HepG2 (cell line): Measurements from ENCODE around the gene RCC1. TPM values are rescaled to one million over a fixed set of nuclear protein-coding genes. Genes with fewer than 3 reads are reported as not detected.

Source experiments
- CBFB ChIP-seq: sonication (generic); formaldehyde crosslinking; IDR thresholded peaks from 2 replicates; pipeline ENCODE4 v1.4.0; 2020; ENCODE audit warnings: missing genetic modification reagents
- CEBPB ChIP-seq: IDR thresholded peaks from 2 replicates; pipeline ENCODE4 v1.6.1; 2011; ENCODE audit warnings: low read depth, low read length, improper control_type of control experiment, borderline replicate concordance
- FOXO1 ChIP-seq: sonication (generic); formaldehyde crosslinking; IDR thresholded peaks from 2 replicates; pipeline ENCODE4 v1.4.0; 2020; ENCODE audit warnings: missing genetic modification reagents
- KAT2B ChIP-seq: fragments of 150-350 bp; IDR thresholded peaks from 2 replicates; pipeline ENCODE4 v1.6.1; 2014; ENCODE audit warnings: low read depth, low read length, borderline replicate concordance
- MTF2 ChIP-seq: sonication (generic); formaldehyde crosslinking; IDR thresholded peaks from 2 replicates; pipeline ENCODE4 v1.5.0; 2020; ENCODE audit warnings: missing genetic modification reagents, borderline replicate concordance
- MXD3 ChIP-seq: IDR thresholded peaks from 2 replicates; pipeline ENCODE4 v1.6.1; 2016; ENCODE audit warnings: mild to moderate bottlenecking, missing biosample characterization, missing genetic modification reagents
- TBP ChIP-seq: sonication (generic); formaldehyde crosslinking; IDR thresholded peaks from 2 replicates; pipeline ENCODE4 v1.5.0; 2020; ENCODE audit warnings: missing genetic modification reagents
- ZBTB21 ChIP-seq: sonication (generic); formaldehyde crosslinking; IDR thresholded peaks from 2 replicates; pipeline ENCODE4 v1.4.0; 2020; ENCODE audit warnings: missing genetic modification reagents
- ZBTB44 ChIP-seq: sonication (generic); formaldehyde crosslinking; IDR thresholded peaks from 2 replicates; pipeline ENCODE4 v1.4.0; 2020; ENCODE audit warnings: missing genetic modification reagents
- ZNF207 ChIP-seq: fragments of 450-650 bp; IDR thresholded peaks from 2 replicates; pipeline ENCODE4 v1.6.1; 2016; ENCODE audit warnings: antibody characterized with exemption, borderline replicate concordance
- ZNF747 ChIP-seq: sonication (generic); formaldehyde crosslinking; IDR thresholded peaks from 2 replicates; pipeline ENCODE4 v1.8.1; 2023; ENCODE audit warnings: missing genetic modification reagents, mild to moderate bottlenecking, borderline replicate concordance
- polyA plus RNA-seq, 8 experiments: library from polyadenylated mRNA; depleted of rRNA in 3 of 8; stranded (reverse) in 7 of 8; unstranded in 1 of 8; fragments of >200 nt; fragmentation: Illumina TruSeq in 4 of 8; extraction: Trizol in 4 of 8; gene quantifications; 2 replicates each; pipeline versions ENCODE4 v1.2.1 to v1.2.3, GENCODE V29; 2011 to 2016; ENCODE audit warnings: low read depth in 4 of 8, missing spikeins in 1 of 8, mixed read lengths in 1 of 8; ENCODE audit not compliant: insufficient read depth in 1 of 8
- total RNA-seq, 5 experiments: library from RNA; depleted of rRNA; stranded (reverse); fragments of >200 nt; fragmentation: Illumina TruSeq; extraction: Trizol; gene quantifications; 2 replicates each; pipeline ENCODE4 v1.2.3, GENCODE V29; 2016; ENCODE audit warnings: low read depth in 1 of 5
- TF ChIP-seq, protein P1 (sequence below): IDR thresholded peaks from 2 replicates; pipeline ENCODE4 v1.6.1; 2016; ENCODE audit warnings: missing compliant biosample characterization, missing genetic modification reagents, borderline replicate concordance
- TF ChIP-seq, protein P2 (sequence below): sonication (generic); formaldehyde crosslinking; IDR thresholded peaks from 2 replicates; pipeline ENCODE4 v1.4.0; 2020; ENCODE audit warnings: missing genetic modification reagents, borderline replicate concordance
- TF ChIP-seq, protein P3 (sequence below): sonication (generic); formaldehyde crosslinking; IDR thresholded peaks from 2 replicates; pipeline ENCODE4 v1.4.0; 2020; ENCODE audit warnings: missing genetic modification reagents, borderline replicate concordance

The RCC1 gene
- total and polyA plus RNA-seq, 2 of the 13 experiments (the other 11 are each of a cell fraction or from before 2014, with no cell fraction given): 47.2 to 80.8 TPM

DNA sequence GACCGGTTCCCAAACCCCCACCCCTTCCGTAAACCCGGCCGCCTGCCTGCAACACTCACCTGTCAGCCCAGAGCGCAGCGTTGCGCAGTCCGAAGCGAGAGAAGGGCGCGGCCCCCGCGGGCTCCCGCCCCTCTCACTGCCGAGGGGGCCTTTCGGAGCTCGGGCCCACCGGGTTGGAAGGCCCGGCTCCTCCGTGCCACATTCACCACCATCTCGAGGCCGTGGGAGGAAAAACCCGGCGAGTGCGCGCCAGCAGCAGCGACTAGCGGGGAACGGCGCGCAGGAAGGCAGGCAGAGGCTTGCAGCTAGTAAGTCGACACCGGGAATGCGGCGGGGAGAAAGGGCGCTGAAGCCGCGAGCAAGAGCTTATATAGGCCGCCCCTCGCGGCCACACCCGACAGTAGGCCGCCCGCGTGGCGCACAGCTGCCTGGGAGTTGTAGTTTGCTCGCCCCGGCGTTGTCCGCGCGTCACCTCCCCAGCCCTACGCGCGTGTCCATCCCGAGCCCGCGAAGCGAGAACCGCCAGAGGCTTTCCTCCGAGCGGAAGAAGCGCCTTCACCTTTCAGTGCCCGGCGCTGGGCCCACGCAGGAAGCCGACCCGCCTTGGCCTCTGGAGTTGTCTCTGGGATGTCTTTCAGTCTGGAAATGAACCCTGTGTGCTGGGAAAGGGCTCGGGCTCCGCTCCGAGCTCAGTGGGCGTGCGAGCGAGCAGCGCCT, 75.8 kb downstream of the RCC1 start (continued):
- TF ChIP-seq, protein P1, sequence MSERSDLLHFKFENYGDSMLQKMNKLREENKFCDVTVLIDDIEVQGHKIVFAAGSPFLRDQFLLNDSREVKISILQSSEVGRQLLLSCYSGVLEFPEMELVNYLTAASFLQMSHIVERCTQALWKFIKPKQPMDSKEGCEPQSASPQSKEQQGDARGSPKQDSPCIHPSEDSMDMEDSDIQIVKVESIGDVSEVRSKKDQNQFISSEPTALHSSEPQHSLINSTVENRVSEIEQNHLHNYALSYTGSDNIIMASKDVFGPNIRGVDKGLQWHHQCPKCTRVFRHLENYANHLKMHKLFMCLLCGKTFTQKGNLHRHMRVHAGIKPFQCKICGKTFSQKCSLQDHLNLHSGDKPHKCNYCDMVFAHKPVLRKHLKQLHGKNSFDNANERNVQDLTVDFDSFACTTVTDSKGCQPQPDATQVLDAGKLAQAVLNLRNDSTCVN (CRISPR knock-in tag): peak; percentile 11; the same call in 1 of the 2 replicates
- TF ChIP-seq KAT2B: no peak
- no peak for TF ChIP-seq CEBPB
- TF ChIP-seq MXD3: peak; percentile 86; the same call in 1 of the 2 replicates
- no peak for TF ChIP-seq ZNF207
- TF ChIP-seq ZBTB21 (CRISPR knock-in tag): peak; percentile 46; the same call in 1 of the 2 replicates
- TF ChIP-seq FOXO1 (CRISPR knock-in tag): peak; percentile 76
- peak; percentile 86 for TF ChIP-seq CBFB
- 0 out of 2 replicates have a peak, but pooled peaks have one; percentile 82 for TF ChIP-seq ZNF747
- TF ChIP-seq, protein P2, sequence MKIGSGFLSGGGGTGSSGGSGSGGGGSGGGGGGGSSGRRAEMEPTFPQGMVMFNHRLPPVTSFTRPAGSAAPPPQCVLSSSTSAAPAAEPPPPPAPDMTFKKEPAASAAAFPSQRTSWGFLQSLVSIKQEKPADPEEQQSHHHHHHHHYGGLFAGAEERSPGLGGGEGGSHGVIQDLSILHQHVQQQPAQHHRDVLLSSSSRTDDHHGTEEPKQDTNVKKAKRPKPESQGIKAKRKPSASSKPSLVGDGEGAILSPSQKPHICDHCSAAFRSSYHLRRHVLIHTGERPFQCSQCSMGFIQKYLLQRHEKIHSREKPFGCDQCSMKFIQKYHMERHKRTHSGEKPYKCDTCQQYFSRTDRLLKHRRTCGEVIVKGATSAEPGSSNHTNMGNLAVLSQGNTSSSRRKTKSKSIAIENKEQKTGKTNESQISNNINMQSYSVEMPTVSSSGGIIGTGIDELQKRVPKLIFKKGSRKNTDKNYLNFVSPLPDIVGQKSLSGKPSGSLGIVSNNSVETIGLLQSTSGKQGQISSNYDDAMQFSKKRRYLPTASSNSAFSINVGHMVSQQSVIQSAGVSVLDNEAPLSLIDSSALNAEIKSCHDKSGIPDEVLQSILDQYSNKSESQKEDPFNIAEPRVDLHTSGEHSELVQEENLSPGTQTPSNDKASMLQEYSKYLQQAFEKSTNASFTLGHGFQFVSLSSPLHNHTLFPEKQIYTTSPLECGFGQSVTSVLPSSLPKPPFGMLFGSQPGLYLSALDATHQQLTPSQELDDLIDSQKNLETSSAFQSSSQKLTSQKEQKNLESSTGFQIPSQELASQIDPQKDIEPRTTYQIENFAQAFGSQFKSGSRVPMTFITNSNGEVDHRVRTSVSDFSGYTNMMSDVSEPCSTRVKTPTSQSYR (CRISPR knock-in tag): peak; percentile 14; the same call in 1 of the 2 replicates
- TF ChIP-seq, protein P3, sequence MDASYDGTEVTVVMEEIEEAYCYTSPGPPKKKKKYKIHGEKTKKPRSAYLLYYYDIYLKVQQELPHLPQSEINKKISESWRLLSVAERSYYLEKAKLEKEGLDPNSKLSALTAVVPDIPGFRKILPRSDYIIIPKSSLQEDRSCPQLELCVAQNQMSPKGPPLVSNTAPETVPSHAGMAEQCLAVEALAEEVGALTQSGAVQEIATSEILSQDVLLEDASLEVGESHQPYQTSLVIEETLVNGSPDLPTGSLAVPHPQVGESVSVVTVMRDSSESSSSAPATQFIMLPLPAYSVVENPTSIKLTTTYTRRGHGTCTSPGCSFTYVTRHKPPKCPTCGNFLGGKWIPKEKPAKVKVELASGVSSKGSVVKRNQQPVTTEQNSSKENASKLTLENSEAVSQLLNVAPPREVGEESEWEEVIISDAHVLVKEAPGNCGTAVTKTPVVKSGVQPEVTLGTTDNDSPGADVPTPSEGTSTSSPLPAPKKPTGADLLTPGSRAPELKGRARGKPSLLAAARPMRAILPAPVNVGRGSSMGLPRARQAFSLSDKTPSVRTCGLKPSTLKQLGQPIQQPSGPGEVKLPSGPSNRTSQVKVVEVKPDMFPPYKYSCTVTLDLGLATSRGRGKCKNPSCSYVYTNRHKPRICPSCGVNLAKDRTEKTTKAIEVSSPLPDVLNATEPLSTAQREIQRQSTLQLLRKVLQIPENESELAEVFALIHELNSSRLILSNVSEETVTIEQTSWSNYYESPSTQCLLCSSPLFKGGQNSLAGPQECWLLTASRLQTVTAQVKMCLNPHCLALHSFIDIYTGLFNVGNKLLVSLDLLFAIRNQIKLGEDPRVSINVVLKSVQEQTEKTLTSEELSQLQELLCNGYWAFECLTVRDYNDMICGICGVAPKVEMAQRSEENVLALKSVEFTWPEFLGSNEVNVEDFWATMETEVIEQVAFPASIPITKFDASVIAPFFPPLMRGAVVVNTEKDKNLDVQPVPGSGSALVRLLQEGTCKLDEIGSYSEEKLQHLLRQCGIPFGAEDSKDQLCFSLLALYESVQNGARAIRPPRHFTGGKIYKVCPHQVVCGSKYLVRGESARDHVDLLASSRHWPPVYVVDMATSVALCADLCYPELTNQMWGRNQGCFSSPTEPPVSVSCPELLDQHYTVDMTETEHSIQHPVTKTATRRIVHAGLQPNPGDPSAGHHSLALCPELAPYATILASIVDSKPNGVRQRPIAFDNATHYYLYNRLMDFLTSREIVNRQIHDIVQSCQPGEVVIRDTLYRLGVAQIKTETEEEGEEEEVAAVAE: peak; percentile 59; the same call in 1 of the 2 replicates
- TF ChIP-seq TBP (CRISPR knock-in tag): no peak
- TF ChIP-seq MTF2 (CRISPR knock-in tag): peak; percentile 87
- peak; percentile 81; the same call in 1 of the 2 replicates for TF ChIP-seq ZBTB44 (CRISPR knock-in tag)
